Gastrocnemius medialis (tissue), 4 donors: ENCODE results near the gene FYN. TPM values are rescaled to one million over a fixed set of nuclear protein-coding genes. Genes with fewer than 3 reads are reported as not detected.
A peak's percentile ranks its signal among the peaks of the same experiment; 100 is the strongest.

Experiments used
- ATAC-seq, 2 donors: fragments of 150-250 bp; one replicate each; pipeline ENCODE4 v1.9.1; 2016
- DNase-seq, 2 donors: peaks; one replicate each; pipeline ENCODE4 v3.0.0-alpha.2; 2019
- H3K27ac ChIP-seq, 4 donors: fragments of 200-600 bp; sonication (generic); 1 replicate in 1 of 4; 2 replicates in 3 of 4; pipeline ENCODE4 v1.5.1; 2016 to 2018; ENCODE audit warnings: mild to moderate bottlenecking in 2 of 4, moderate library complexity in 1 of 4
- H3K27me3 ChIP-seq, 3 donors: fragments of 200-600 bp; sonication (generic) in 2 of 3; 1 replicate in 1 of 3; 2 replicates in 2 of 3; pipeline versions ENCODE4 v1.5.1 to v1.6.0; 2016 to 2019; ENCODE audit warnings: mild to moderate bottlenecking in 1 of 3, moderate library complexity in 1 of 3
- H3K36me3 ChIP-seq, 2 donors: fragments of 200-600 bp; sonication (generic) in 1 of 2; one replicate each; pipeline ENCODE4 v1.5.1; 2017 to 2018
- H3K4me1 ChIP-seq, 2 donors: fragments of 200-600 bp; sonication (generic) in 1 of 2; one replicate each; pipeline ENCODE4 v1.5.1; 2016 to 2017; ENCODE audit warnings: mild to moderate bottlenecking in 2 of 2
- H3K4me3 ChIP-seq, 4 donors: fragments of 200-600 bp; sonication (generic) in 3 of 4; 1 replicate in 1 of 4; 2 replicates in 3 of 4; pipeline ENCODE4 v1.5.1; 2016 to 2019; ENCODE audit warnings: mild to moderate bottlenecking in 2 of 4
- H3K9me3 ChIP-seq, 3 donors: fragments of 200-600 bp; sonication (generic) in 2 of 3; 1 replicate in 1 of 3; 2 replicates in 2 of 3; pipeline ENCODE4 v1.5.1; 2016 to 2019
- POLR2A ChIP-seq, 2 donors: fragments of 450-650 bp; IDR thresholded peaks; one replicate each; pipeline ENCODE4 v1.6.1; 2017; ENCODE audit warnings: antibody characterized with exemption in 2 of 2, mild to moderate bottlenecking in 2 of 2, moderate library complexity in 2 of 2
- in situ Hi-C, 4 donors: fragments of 200-750 bp; cut with MboI; loops; one replicate each; pipeline versions ENCODE4 v1.15.0 to v1.8.0; 2017; ENCODE audit warnings: low sequenced_read_pairs in 4 of 4
- intact Hi-C: fragments of 100-400 bp; cut with DNase I; formaldehyde crosslinking; loops from one replicate; pipeline ENCODE4 v1.15.1; 2023; ENCODE audit warnings: low total_unique reads
- total RNA-seq, 4 donors: library from RNA; depleted of rRNA; stranded (reverse); fragments of >200 nt; gene quantifications; one replicate each; pipeline versions ENCODE4 v1.1.0 to v1.2.3, GENCODE V29; 2016
- TF ChIP-seq, protein P1 (sequence below), 5 experiments: fragments of 450-650 bp in 3 of 5; fragments of 200-600 bp in 2 of 5; sonication (generic) in 2 of 5; IDR thresholded peaks in 4 of 5; conservative IDR thresholded peaks in 1 of 5; 1 replicate in 4 of 5; 2 replicates in 1 of 5; pipeline ENCODE4 v1.5.1; 2016 to 2019; ENCODE audit warnings: antibody characterized with exemption in 5 of 5, mild to moderate bottlenecking in 3 of 5, moderate library complexity in 3 of 5

Gene FYN
- total RNA-seq, 4 donors from 2014 or later: 9.2 to 36.8 (median 17.0) TPM

- no peaks in the 10 kb centered on the region for H3K27me3 ChIP-seq
- no peaks in the 10 kb centered on the region for H3K36me3 ChIP-seq
- peak overlapping the region; percentile 84 to 95 (median 88) for H3K27ac ChIP-seq
- in situ Hi-C loops: loop anchor here (10.0 to 25.0 kb wide), 3 partner anchors 285 to 385 kb away; a partner anchor contains a TSS
- intact Hi-C loops: loop anchor here (1.0 to 5.0 kb wide), 4 partner anchors 21 to 525 kb away; partner anchors contain the start of gene REV3L
- peak overlapping the region in 2 of 4 donors; percentile 11 to 18 for H3K4me3 ChIP-seq
- DNase-seq (peak; percentile 82 to 91), ATAC-seq (peak; percentile 56 to 65)
- TF ChIP-seq, protein P1, sequence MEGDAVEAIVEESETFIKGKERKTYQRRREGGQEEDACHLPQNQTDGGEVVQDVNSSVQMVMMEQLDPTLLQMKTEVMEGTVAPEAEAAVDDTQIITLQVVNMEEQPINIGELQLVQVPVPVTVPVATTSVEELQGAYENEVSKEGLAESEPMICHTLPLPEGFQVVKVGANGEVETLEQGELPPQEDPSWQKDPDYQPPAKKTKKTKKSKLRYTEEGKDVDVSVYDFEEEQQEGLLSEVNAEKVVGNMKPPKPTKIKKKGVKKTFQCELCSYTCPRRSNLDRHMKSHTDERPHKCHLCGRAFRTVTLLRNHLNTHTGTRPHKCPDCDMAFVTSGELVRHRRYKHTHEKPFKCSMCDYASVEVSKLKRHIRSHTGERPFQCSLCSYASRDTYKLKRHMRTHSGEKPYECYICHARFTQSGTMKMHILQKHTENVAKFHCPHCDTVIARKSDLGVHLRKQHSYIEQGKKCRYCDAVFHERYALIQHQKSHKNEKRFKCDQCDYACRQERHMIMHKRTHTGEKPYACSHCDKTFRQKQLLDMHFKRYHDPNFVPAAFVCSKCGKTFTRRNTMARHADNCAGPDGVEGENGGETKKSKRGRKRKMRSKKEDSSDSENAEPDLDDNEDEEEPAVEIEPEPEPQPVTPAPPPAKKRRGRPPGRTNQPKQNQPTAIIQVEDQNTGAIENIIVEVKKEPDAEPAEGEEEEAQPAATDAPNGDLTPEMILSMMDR (IDR thresholded peaks at IDR 0.05 in 4 of 5, conservative IDR thresholded peaks at IDR 0.05 in 1 of 5): no peak
- peak; percentile 69 to 79 for TF ChIP-seq POLR2A (IDR thresholded peaks at IDR 0.05)
- H3K9me3 ChIP-seq: no peaks in the 10 kb centered on the region
- peaks cover 37 to 46% of the 10 kb centered on the region in 2 donors for H3K4me1 ChIP-seq
Measured at GRCh38 chr6:111646942-111647341, 226.3 kb downstream of the FYN start.

DNA sequence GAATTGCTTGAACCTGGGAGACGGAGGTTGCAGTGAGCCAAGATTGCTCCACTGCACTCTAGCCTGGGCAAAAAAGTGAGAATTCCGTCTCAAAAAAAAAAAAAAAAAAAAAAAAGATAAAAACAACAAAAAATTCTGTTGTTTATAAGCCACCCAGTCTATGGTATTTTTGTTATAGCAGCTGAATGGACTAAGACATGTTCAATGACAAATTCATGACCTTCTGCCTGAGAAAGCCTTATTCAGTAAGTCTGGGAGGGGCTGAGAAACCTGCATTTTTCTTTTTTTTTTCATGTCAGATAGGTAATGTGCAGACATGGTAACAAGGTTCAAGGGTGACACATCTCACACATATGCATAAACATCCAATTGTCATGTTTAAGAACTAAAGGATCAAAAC, 227.2 kb downstream of the FYN start:
- no peaks in the 10 kb centered on the region for H3K27me3 ChIP-seq
- no peaks in the 10 kb centered on the region for H3K36me3 ChIP-seq
- in situ Hi-C loops: loop anchor here (10.0 to 25.0 kb wide), 3 partner anchors 284 to 384 kb away; a partner anchor contains a TSS
- intact Hi-C loops: loop anchor here (5.0 kb wide), 2 partner anchors 114 to 524 kb away; no protein-coding TSS in a partner anchor
- no peaks in the 10 kb centered on the region for H3K9me3 ChIP-seq
- H3K27ac ChIP-seq: peak overlapping the region; percentile 84 to 95 (median 88)
- ATAC-seq (no peak), DNase-seq (no peak)
- TF ChIP-seq POLR2A (IDR thresholded peaks at IDR 0.05): no peak
- TF ChIP-seq, protein P1 (IDR thresholded peaks at IDR 0.05 in 4 of 5, conservative IDR thresholded peaks at IDR 0.05 in 1 of 5): no peak
- no peak overlapping the region for H3K4me3 ChIP-seq
- H3K4me1 ChIP-seq: peaks cover 32 to 40% of the 10 kb centered on the region in 2 donors

DNA sequence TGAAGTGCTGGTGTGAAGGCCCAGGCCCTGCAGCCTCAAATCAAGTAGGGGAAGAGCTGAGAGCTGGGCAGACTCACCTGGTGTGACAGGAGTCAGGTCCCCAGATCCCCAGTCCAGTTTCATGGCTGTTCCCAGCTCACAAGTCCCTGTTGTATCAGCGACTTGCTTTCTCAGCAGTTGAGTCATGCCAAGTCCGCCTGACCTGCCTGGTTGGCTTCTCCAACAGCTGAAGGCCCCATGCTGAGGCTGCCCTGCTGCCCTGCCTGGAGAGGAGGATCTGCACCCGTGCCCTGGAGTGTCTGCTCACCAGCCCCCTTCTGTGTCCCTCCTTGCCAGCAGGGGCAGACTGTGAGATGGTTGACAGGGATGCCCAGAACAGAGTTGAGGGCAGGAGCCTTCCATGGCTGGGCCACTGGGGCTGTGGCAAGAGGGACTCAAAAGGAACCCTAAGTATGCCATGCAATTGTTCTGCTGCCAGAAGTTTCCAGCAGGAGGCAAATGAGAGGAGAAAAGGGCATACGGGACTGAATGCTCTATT, 228.3 kb downstream of the FYN start:
- in situ Hi-C loops (loop anchor here (10.0 to 25.0 kb wide), 3 partner anchors 283 to 383 kb away; a partner anchor contains a TSS), intact Hi-C loops (loop anchor here (5.0 kb wide), 2 partner anchors 113 to 523 kb away; no protein-coding TSS in a partner anchor)
- H3K4me3 ChIP-seq: no peak overlapping the region
- ATAC-seq (no peak), DNase-seq (peak in 1 of 2 donors; percentile 49)
- H3K9me3 ChIP-seq: no peaks in the 10 kb centered on the region
- no peaks in the 10 kb centered on the region for H3K36me3 ChIP-seq
- peaks cover 25 to 29% of the 10 kb centered on the region in 2 donors for H3K4me1 ChIP-seq
- peak overlapping the region in 3 of 4 donors; percentile 84 to 95 (median 92) for H3K27ac ChIP-seq
- no peaks in the 10 kb centered on the region for H3K27me3 ChIP-seq
- TF ChIP-seq, protein P1 (IDR thresholded peaks at IDR 0.05 in 4 of 5, conservative IDR thresholded peaks at IDR 0.05 in 1 of 5): no peak
- TF ChIP-seq POLR2A (IDR thresholded peaks at IDR 0.05): no peak

DNA sequence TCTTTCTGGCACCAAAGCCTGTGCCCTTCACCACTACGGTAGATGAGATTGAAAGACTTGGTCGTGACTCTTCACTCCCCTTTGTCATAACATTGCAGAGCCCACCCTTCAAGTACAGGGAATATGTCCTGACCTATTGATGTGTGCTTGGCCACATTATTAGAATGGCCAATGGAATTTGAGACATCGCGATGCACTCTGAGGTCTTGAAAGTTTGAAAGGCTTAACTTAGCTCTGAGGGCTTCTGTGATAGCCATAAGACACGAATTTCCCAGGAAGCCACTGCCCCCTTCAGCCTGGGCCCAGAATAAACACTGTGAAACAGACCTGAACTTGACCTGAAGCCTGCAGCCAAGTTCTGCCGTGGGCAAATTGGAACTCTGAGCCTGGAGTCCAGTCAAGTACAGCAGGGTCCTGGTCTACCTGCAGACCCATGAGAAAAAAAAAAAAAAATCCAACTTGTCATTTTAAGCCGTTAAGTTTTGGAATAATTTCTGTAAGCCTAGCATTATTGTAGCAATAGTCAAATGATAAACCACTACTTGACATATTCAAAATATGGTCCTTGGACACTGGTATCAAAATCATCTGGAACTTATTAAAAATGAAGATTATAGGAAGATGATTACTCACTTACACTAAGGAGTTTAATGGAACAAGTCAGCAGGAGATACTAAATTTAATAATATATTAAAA, 230.6 kb downstream of the FYN start:
- in situ Hi-C loops (loop anchor here (10.0 to 25.0 kb wide), 3 partner anchors 280 to 380 kb away; a partner anchor contains a TSS), intact Hi-C loops (loop anchor here (2.0 kb wide), 1 partner anchor 384 kb away; a partner anchor contains a TSS)
- ATAC-seq (peak; percentile 63 to 79), DNase-seq (peak in 1 of 2 donors; percentile 75)
- H3K27me3 ChIP-seq: no peaks in the 10 kb centered on the region
- H3K4me3 ChIP-seq: peak overlapping the region in 2 of 4 donors; percentile 3 to 8
- no peaks in the 10 kb centered on the region for H3K36me3 ChIP-seq
- peak overlapping the region in 1 of 4 donors; percentile 29 for H3K27ac ChIP-seq
- H3K4me1 ChIP-seq: peaks cover 15 to 21% of the 10 kb centered on the region in 2 donors
- H3K9me3 ChIP-seq: no peaks in the 10 kb centered on the region
- TF ChIP-seq, protein P1 (IDR thresholded peaks at IDR 0.05 in 4 of 5, conservative IDR thresholded peaks at IDR 0.05 in 1 of 5): peak; percentile 53 to 72 (median 62)
- no peak for TF ChIP-seq POLR2A (IDR thresholded peaks at IDR 0.05)
